HG03196 (cell line): ENCODE measurements around the gene STARD3.
"Not testable (repeated sequence)": the region's sequence is repeated elsewhere in the genome, so short reads cannot be mapped to it uniquely, and the experiment has no call there.

Experiments
- ATAC-seq: cut with Tn5 transposase; IDR thresholded peaks from one replicate; pipeline ENCODE4 v1.9.1; 2021; ENCODE audit not compliant: unreplicated experiment

STARD3 gene

DNA sequence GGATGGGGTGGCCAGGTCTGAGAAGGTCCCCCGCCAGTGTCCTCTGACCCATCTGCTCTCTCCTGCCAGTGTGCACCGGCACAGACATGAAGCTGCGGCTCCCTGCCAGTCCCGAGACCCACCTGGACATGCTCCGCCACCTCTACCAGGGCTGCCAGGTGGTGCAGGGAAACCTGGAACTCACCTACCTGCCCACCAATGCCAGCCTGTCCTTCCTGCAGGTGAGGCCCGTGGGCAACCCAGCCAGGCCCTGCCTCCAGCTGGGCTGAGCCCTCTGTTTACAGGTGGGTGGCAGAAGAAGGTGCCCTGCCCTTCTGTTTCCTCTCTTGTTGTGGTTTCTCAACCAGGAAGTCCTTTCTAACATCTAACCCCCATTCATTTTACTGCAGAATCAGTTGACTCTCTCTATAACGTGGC lies 70.0 kb downstream of the STARD3 start:
- no peak for ATAC-seq

DNA sequence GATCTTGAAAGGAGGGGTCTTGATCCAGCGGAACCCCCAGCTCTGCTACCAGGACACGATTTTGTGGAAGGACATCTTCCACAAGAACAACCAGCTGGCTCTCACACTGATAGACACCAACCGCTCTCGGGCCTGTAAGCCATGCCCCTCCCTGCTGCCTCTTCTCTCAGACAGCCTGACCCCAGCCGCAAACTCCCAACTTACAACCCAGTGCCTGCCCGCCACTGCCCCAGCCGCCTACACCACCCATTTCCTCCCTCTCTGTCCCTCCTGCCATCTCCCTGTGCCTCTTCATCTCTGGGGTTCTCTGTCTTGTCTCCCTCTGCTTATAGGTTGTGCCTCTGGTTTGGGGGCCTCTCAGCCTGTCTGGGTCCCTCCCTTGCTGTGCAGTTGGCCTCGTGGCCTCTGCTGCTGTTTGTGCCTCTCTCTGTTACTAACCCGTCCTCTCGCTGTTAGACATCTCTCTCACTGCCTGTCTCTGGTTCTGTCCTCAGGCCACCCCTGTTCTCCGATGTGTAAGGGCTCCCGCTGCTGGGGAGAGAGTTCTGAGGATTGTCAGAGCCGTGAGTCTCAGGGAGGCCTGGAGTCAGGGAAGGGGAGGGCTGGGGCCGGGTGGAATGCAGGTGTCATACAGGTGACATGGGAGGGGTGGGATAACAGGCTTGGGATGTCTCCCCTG lies 72.5 kb downstream of the STARD3 start:
- ATAC-seq = no peak

GRCh38 chr17:39709998-39710964 lies 73.3 kb downstream of the STARD3 start:
- no peak for ATAC-seq

DNA sequence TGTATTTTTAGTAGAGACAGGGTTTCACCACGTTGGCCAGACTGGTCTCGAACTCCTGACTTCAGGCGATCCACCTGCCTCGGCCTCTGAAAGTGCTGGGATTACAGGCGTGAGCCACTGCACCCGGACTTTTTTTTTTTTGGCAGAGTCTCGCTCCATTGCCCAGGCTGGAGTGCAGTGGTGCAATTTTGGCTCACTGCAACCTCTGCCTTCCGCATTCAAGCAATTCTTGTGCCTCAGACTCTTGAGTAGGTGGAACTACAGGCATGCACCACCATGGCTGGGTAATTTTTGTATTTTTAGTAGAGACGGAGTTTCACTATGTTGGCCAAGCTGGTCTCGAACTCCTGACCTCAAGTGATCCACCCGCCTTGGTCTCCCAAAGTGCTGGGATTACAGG lies 74.1 kb downstream of the STARD3 start:
- not testable (repeated sequence) for ATAC-seq

DNA sequence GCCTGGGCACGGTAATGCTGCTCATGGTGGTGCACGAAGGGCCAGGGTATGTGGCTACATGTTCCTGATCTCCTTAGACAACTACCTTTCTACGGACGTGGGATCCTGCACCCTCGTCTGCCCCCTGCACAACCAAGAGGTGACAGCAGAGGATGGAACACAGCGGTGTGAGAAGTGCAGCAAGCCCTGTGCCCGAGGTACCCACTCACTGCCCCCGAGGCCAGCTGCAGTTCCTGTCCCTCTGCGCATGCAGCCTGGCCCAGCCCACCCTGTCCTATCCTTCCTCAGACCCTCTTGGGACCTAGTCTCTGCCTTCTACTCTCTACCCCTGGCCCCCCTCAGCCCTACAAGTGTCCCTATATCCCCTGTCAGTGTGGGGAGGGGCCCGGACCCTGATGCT lies 74.9 kb downstream of the STARD3 start:
- ATAC-seq = no peak
